Liver (tissue), 9 donors: ENCODE measurements around the gene PRMT5. TPM values are rescaled to one million over a fixed set of nuclear protein-coding genes. Genes with fewer than 3 reads are reported as not detected.
A peak's percentile ranks its signal among the peaks of the same experiment; 100 is the strongest.

Experiments used
- DNase-seq: peaks from one replicate; pipeline ENCODE4 v3.0.0-alpha.2; 2017; ENCODE audit warnings: low spot score
- H3K27ac ChIP-seq, 2 donors: one replicate each; pipeline ENCODE4 v1.7.0; 2013; ENCODE audit warnings: inconsistent platforms in 2 of 2, low read length in 2 of 2, control low read depth in 1 of 2, low read depth in 1 of 2, mild to moderate bottlenecking in 1 of 2
- H3K27me3 ChIP-seq, 4 donors: one replicate each; pipeline versions ENCODE4 v1.6.1 to v1.7.0; 2013; ENCODE audit warnings: low read length in 3 of 4, inconsistent platforms in 1 of 4, mild to moderate bottlenecking in 1 of 4, moderate library complexity in 1 of 4; ENCODE audit not compliant: control insufficient read depth in 4 of 4, insufficient read depth in 4 of 4
- H3K36me3 ChIP-seq, 4 donors: one replicate each; pipeline versions ENCODE4 v1.6.1 to v1.7.0; 2013; ENCODE audit warnings: low read length in 3 of 4, mild to moderate bottlenecking in 3 of 4, low read depth in 1 of 4, moderate library complexity in 1 of 4; ENCODE audit not compliant: control insufficient read depth in 4 of 4, insufficient read depth in 3 of 4
- H3K4me1 ChIP-seq, 4 donors: one replicate each; pipeline versions ENCODE4 v1.6.1 to v1.7.0; 2013; ENCODE audit warnings: low read length in 3 of 4, mild to moderate bottlenecking in 3 of 4, moderate library complexity in 1 of 4; ENCODE audit not compliant: control insufficient read depth in 4 of 4, insufficient read depth in 4 of 4
- H3K4me3 ChIP-seq, 3 donors: one replicate each; pipeline versions ENCODE4 v1.6.1 to v1.7.0; 2013; ENCODE audit warnings: low read length in 3 of 3, control low read depth in 1 of 3, low read depth in 1 of 3, mild to moderate bottlenecking in 1 of 3
- H3K9ac ChIP-seq, 2 donors: one replicate each; pipeline ENCODE4 v1.7.0; 2013; ENCODE audit warnings: low read length in 2 of 2, mild to moderate bottlenecking in 2 of 2, moderate library complexity in 2 of 2, control low read depth in 1 of 2, low read depth in 1 of 2
- H3K9me3 ChIP-seq, 4 donors: one replicate each; pipeline versions ENCODE4 v1.6.1 to v1.7.0; 2013; ENCODE audit warnings: low read length in 3 of 4; ENCODE audit not compliant: control insufficient read depth in 4 of 4
- ATF3 ChIP-seq: IDR thresholded peaks from 2 replicates; pipeline ENCODE4 v1.6.1; 2016; ENCODE audit warnings: antibody characterized with exemption
- CTCF ChIP-seq: fragments of 150-350 bp; IDR thresholded peaks from 2 replicates; pipeline ENCODE4 v1.5.1; 2017; ENCODE audit warnings: improper control_type of control experiment, low read depth, low read length; ENCODE audit not compliant: missing input control
- EGR1 ChIP-seq, 2 donors: IDR thresholded peaks; 2 replicates each; pipeline ENCODE4 v1.6.1; 2016 to 2018; ENCODE audit warnings: antibody characterized with exemption in 2 of 2, low read depth in 2 of 2
- FOXA1 ChIP-seq: IDR thresholded peaks from 2 replicates; pipeline ENCODE4 v1.6.1; 2016; ENCODE audit warnings: antibody characterized with exemption
- FOXA2 ChIP-seq: IDR thresholded peaks from 2 replicates; pipeline ENCODE4 v1.6.1; 2016; ENCODE audit warnings: antibody characterized with exemption
- GABPA ChIP-seq, 2 donors: IDR thresholded peaks in 1 of 2; conservative IDR thresholded peaks in 1 of 2; 2 replicates each; pipeline ENCODE4 v1.6.1; 2016; ENCODE audit warnings: antibody characterized with exemption in 2 of 2, mild to moderate bottlenecking in 1 of 2, moderate library complexity in 1 of 2
- HNF4A ChIP-seq, 2 donors: conservative IDR thresholded peaks; 2 replicates each; pipeline ENCODE4 v1.6.1; 2016; ENCODE audit warnings: antibody characterized with exemption in 2 of 2, mild to moderate bottlenecking in 2 of 2
- HNF4G ChIP-seq: IDR thresholded peaks from 2 replicates; pipeline ENCODE4 v1.6.1; 2016; ENCODE audit warnings: antibody characterized with exemption
- JUND ChIP-seq, 2 donors: IDR thresholded peaks; 2 replicates each; pipeline ENCODE4 v1.6.1; 2016; ENCODE audit warnings: antibody characterized with exemption in 2 of 2
- MAX ChIP-seq: IDR thresholded peaks from 2 replicates; pipeline ENCODE4 v1.6.1; 2016; ENCODE audit warnings: antibody characterized with exemption
- NR2F2 ChIP-seq: IDR thresholded peaks from 2 replicates; pipeline ENCODE4 v1.6.1; 2016; ENCODE audit warnings: antibody characterized with exemption
- RAD21 ChIP-seq, 2 donors: IDR thresholded peaks; 2 replicates each; pipeline ENCODE4 v1.6.1; 2016; ENCODE audit warnings: antibody characterized with exemption in 2 of 2, mild to moderate bottlenecking in 2 of 2
- REST ChIP-seq: IDR thresholded peaks from 2 replicates; pipeline ENCODE4 v1.6.1; 2016; ENCODE audit warnings: antibody characterized with exemption, mild to moderate bottlenecking
- RXRA ChIP-seq, 2 donors: IDR thresholded peaks; 2 replicates each; pipeline ENCODE4 v1.6.1; 2017 to 2018; ENCODE audit warnings: antibody characterized with exemption in 2 of 2, mild to moderate bottlenecking in 1 of 2
- SP1 ChIP-seq: IDR thresholded peaks from 2 replicates; pipeline ENCODE4 v1.6.1; 2018; ENCODE audit warnings: antibody characterized with exemption, mild to moderate bottlenecking
- TAF1 ChIP-seq: conservative IDR thresholded peaks from 2 replicates; pipeline ENCODE4 v1.6.1; 2016; ENCODE audit warnings: antibody characterized with exemption, mild to moderate bottlenecking
- YY1 ChIP-seq: IDR thresholded peaks from 2 replicates; pipeline ENCODE4 v1.6.1; 2016; ENCODE audit warnings: antibody characterized with exemption, mild to moderate bottlenecking
- ZBTB33 ChIP-seq: IDR thresholded peaks from 2 replicates; pipeline ENCODE4 v1.6.1; 2016; ENCODE audit warnings: antibody characterized with exemption
- WGBS: extraction: QIAGEN DNeasy Blood & Tissue Kit; methylation state at CpG from one replicate; pipeline ENCODE4 v1.1.7; 2013; 5-methylcytosine and 5-hydroxymethylcytosine counted together
- polyA plus RNA-seq, 2 donors: library from polyadenylated mRNA; stranded (reverse) in 1 of 2; unstranded in 1 of 2; fragments of 200-250 nt in 1 of 2; fragments of >200 nt in 1 of 2; fragmentation: Nextera tagmentation in 1 of 2; extraction: Ambion mirVana in 1 of 2; gene quantifications; one replicate each; pipeline versions ENCODE4 v1.2.1 to v1.2.3, GENCODE V29; 2013 to 2015
- total RNA-seq, 2 donors: library from RNA; depleted of rRNA; stranded (reverse); fragments of >200 nt; gene quantifications; one replicate each; pipeline ENCODE4 v1.2.3, GENCODE V29; 2014
- donor health status: healthy.
- donor health status: healthy.
- donor health status: healthy.
- donor health status: healthy.
- donor health status: healthy.

PRMT5 gene
- total and polyA plus RNA-seq, 4 donors = 14.1 to 28.2 (median 26.8) TPM

GRCh38 chr14:22918804-22919600, 10.2 kb downstream of the PRMT5 start, which contains the start of gene RBM23:
TSS of gene RBM23 (minus strand) at chr14:22919149.
- no peaks in the 10 kb centered on the region for H3K27me3 ChIP-seq
- peak; percentile 99 for DNase-seq
- TF ChIP-seq YY1 (peak; percentile 100), CTCF (no peak), HNF4G (peak; percentile 87), ATF3 (peak; percentile 53), TAF1 (no peak), JUND (IDR thresholded peaks at IDR 0.05) (peak in 1 of 2 donors; percentile 75), MAX (no peak), FOXA2 (no peak), REST (peak; percentile 79), NR2F2 (no peak), FOXA1 (peak; percentile 47), HNF4A (conservative IDR thresholded peaks at IDR 0.05) (peak; percentile 93 to 95), ZBTB33 (peak; percentile 78), RXRA (IDR thresholded peaks at IDR 0.05) (peak; percentile 62 to 65), GABPA (IDR thresholded peaks at IDR 0.05 in 1 of 2, conservative IDR thresholded peaks at IDR 0.05 in 1 of 2) (no peak), EGR1 (IDR thresholded peaks at IDR 0.05; ENCODE audit: low read depth in 2 of 2) (peak; percentile 26 to 53), SP1 (peak; percentile 92), RAD21 (IDR thresholded peaks at IDR 0.05) (peak in 1 of 2 donors; percentile 10)
- WGBS = under 1% methylated on average over 46 of the region's 46 CpGs
- H3K27ac ChIP-seq = peak within 1 kb of the TSS; percentile 100
- H3K36me3 ChIP-seq = peaks cover 7 to 31% (median 20%) of the 10 kb centered on the region in 4 donors
- peaks cover 10 to 33% (median 21%) of the 10 kb centered on the region in 4 donors for H3K4me1 ChIP-seq
- peak within 1 kb of the TSS; percentile 54 to 98 (median 90) for H3K4me3 ChIP-seq
- H3K9ac ChIP-seq = peak within 1 kb of the TSS; percentile 100
- H3K9me3 ChIP-seq = no peaks in the 10 kb centered on the region
